ENCODE results near the gene NCCRP1.

The NCCRP1 gene

GRCh38 chr19:39157997-39158389 is 38.8 kb upstream of the NCCRP1 start:
- in situ Hi-C loops (cut with MboI; ENCODE audit: low pct_unique_long_range_greater_than_20kb, low sequenced_read_pairs, unreplicated experiment): no loop called here
- DNase-seq (ENCODE audit: low spot score): no peak
- TF ChIP-seq CTCF (IDR thresholded peaks at IDR 0.05; ENCODE audit: extremely low read depth, insufficient read depth, missing control alignments): no peak

DNA sequence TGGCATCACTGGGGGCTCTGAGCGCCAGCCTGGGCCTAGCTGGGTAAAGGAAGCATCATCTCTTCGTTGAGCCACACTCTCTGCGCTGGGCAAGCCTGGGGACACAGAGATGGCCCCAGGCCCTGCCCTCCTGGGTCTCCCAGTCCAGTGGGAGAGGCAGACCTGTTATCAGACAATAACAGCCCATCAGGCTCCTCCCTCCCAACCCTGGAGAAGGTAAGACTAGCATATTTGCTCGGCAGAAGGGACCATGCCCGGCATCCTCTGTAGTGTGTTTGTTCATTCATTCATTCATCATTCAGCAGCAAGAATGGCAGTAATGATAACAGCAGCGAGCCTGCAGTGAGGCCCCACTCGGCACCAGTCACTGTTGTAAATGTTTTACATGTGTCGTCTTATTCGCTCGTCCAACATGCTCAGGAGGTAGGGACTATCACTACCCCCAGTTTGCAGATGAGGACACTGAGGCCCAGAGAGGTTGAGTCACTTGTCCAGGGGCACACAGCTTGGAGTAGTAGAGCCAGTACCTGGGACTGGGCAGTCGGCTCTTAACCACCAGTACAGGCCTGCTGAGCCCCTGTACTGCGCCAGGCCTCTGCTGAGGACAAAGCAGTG is 38.0 kb upstream of the NCCRP1 start:
- no peak for TF ChIP-seq CTCF (IDR thresholded peaks at IDR 0.05; ENCODE audit: extremely low read depth, insufficient read depth, missing control alignments)
- in situ Hi-C loops (cut with MboI; ENCODE audit: low pct_unique_long_range_greater_than_20kb, low sequenced_read_pairs, unreplicated experiment): no loop called here
- DNase-seq (ENCODE audit: low spot score): no peak

- no peak for DNase-seq (ENCODE audit: low spot score)
- no peak for TF ChIP-seq CTCF (IDR thresholded peaks at IDR 0.05; ENCODE audit: extremely low read depth, insufficient read depth, missing control alignments)
- in situ Hi-C loops (cut with MboI; ENCODE audit: low pct_unique_long_range_greater_than_20kb, low sequenced_read_pairs, unreplicated experiment): no loop called here
Observed at GRCh38 chr19:39160523-39160861, 36.3 kb upstream of the NCCRP1 start.

- no peak for DNase-seq (ENCODE audit: low spot score)
- in situ Hi-C loops (cut with MboI; ENCODE audit: low pct_unique_long_range_greater_than_20kb, low sequenced_read_pairs, unreplicated experiment): no loop called here
- TF ChIP-seq CTCF (IDR thresholded peaks at IDR 0.05; ENCODE audit: extremely low read depth, insufficient read depth, missing control alignments): no peak
Observed at GRCh38 chr19:39160889-39161672, 35.7 kb upstream of the NCCRP1 start.

DNA sequence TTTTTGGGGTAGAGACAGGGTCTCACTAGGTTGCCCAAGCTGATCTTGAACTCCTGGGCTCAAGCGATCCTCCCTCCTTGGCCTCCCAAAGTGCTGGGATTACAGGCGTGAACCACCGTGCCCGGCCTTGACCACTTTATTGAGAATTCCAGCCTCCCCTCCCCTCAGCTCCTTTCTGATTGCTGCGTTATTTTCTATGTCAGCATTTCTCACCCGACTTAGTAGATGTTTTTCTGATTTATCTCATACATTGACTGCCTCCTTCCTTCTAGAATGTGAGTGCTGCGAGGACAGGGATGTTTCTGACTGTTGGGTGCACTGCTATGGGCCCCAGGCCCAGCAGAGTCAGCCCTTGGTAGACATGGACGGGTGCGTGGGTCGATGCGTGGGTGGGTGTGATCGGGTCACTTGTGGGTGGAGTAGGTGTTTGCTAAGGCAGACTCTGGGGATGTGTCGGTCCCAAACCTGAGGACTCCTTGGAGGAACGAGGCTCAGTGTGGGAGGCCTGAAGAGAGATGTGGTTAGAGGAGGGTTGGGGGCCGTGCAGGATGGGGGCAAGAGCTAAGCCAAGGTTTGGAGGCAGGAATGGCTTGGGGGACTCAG is 34.2 kb upstream of the NCCRP1 start:
- no peak for DNase-seq (ENCODE audit: low spot score)
- TF ChIP-seq CTCF (IDR thresholded peaks at IDR 0.05; ENCODE audit: extremely low read depth, insufficient read depth, missing control alignments): no peak
- in situ Hi-C loops (cut with MboI; ENCODE audit: low pct_unique_long_range_greater_than_20kb, low sequenced_read_pairs, unreplicated experiment): no loop called here

- in situ Hi-C loops (cut with MboI; ENCODE audit: low pct_unique_long_range_greater_than_20kb, low sequenced_read_pairs, unreplicated experiment): no loop called here
- TF ChIP-seq CTCF (IDR thresholded peaks at IDR 0.05; ENCODE audit: extremely low read depth, insufficient read depth, missing control alignments): no peak
- no peak for DNase-seq (ENCODE audit: low spot score)
Observed at GRCh38 chr19:39163621-39164020, 33.1 kb upstream of the NCCRP1 start.

Data from GM13977 (cell line).